IMR-90 (cell line): ENCODE results near the gene NKAIN2. TPM values are rescaled to one million over a fixed set of nuclear protein-coding genes. Genes with fewer than 3 reads are reported as not detected.

Experiments
- ATAC-seq: fragments of 200-7000 bp; cut with Tn5 transposase; 2 replicates; pipeline ENCODE4 v1.9.1; 2020; ENCODE audit warnings: low read depth, mild to moderate bottlenecking, moderate library complexity
- BruUV-seq: library from RNA; stranded (reverse); fragments of 400-500 nt; replicated peaks from 2 replicates; lab custom pipeline; 2021; lab: Mats Ljungman, UMichigan
- CTCF ChIA-PET: fragments of 300-600 bp; formaldehyde crosslinking; extraction: SDS; loops from one replicate; lab custom pipeline; 2021; ENCODE audit warnings: antibody characterized with exemption; lab: Yijun Ruan, JAX
- POLR2A ChIA-PET: fragments of 300-600 bp; sonication (Branson Sonifier 250); formaldehyde crosslinking; loops from one replicate; lab custom pipeline; 2022; ENCODE audit warnings: antibody characterized with exemption; ENCODE audit not compliant: unreplicated experiment; lab: Charles Lee
- DNase-seq: peaks from one replicate; pipeline ENCODE4 v3.0.0; 2013
- H2AFZ ChIP-seq: replicated peaks from 2 replicates; pipeline ENCODE3; 2013; ENCODE audit warnings: low read length, mild to moderate bottlenecking; ENCODE audit not compliant: poor library complexity
- H2AK5ac ChIP-seq: 2 replicates; pipeline ENCODE4 v1.6.1; 2013; ENCODE audit warnings: low read depth, low read length, inconsistent platforms
- H2AK9ac ChIP-seq: replicated peaks from 2 replicates; pipeline ENCODE3; 2013; ENCODE audit warnings: mild to moderate bottlenecking, low read depth, low read length, moderate library complexity; ENCODE audit not compliant: poor library complexity
- H2BK120ac ChIP-seq: 2 replicates; pipeline ENCODE4 v1.6.1; 2013; ENCODE audit warnings: low read depth, low read length, inconsistent platforms
- H2BK15ac ChIP-seq: 3 replicates; pipeline ENCODE4 v1.6.1; 2013; ENCODE audit warnings: low read depth, low read length, inconsistent platforms
- H2BK20ac ChIP-seq: 2 replicates; pipeline ENCODE4 v1.6.1; 2013; ENCODE audit warnings: low read depth, mild to moderate bottlenecking, inconsistent platforms, low read length, moderate library complexity
- H2BK5ac ChIP-seq: 2 replicates; pipeline ENCODE4 v1.6.1; 2013; ENCODE audit warnings: mild to moderate bottlenecking, low read depth, low read length, inconsistent platforms; ENCODE audit not compliant: poor library complexity, severe bottlenecking
- H3K14ac ChIP-seq: replicated peaks from 2 replicates; pipeline ENCODE4 v1.6.1; 2013; ENCODE audit warnings: low read depth, low read length, inconsistent platforms
- H3K18ac ChIP-seq: 2 replicates; pipeline ENCODE4 v1.6.1; 2013; ENCODE audit warnings: low read depth, low read length, control low read depth
- H3K23ac ChIP-seq: 2 replicates; pipeline ENCODE4 v1.6.1; 2013; ENCODE audit warnings: low read depth, low read length, inconsistent platforms
- H3K27ac ChIP-seq: 2 replicates; pipeline ENCODE4 v1.5.1; 2013; ENCODE audit warnings: mild to moderate bottlenecking, control low read depth, low read length; ENCODE audit not compliant: insufficient read depth
- H3K27me3 ChIP-seq: 2 replicates; pipeline ENCODE4 v1.6.1; 2013; ENCODE audit warnings: low read length; ENCODE audit not compliant: control insufficient read depth, insufficient read depth
- H3K36me3 ChIP-seq: 2 replicates; pipeline ENCODE4 v1.6.1; 2013; ENCODE audit warnings: low read length, mixed read lengths; ENCODE audit not compliant: control insufficient read depth, insufficient read depth
- H3K4ac ChIP-seq: 2 replicates; pipeline ENCODE4 v1.6.1; 2013; ENCODE audit warnings: low read depth, low read length, inconsistent platforms
- H3K4me1 ChIP-seq: 2 replicates; pipeline ENCODE4 v1.6.1; 2013; ENCODE audit warnings: low read length, mixed read lengths; ENCODE audit not compliant: control insufficient read depth, insufficient read depth
- H3K4me2 ChIP-seq: 2 replicates; pipeline ENCODE4 v1.6.1; 2013; ENCODE audit warnings: low read depth, mild to moderate bottlenecking, control low read depth, low read length, moderate library complexity
- H3K4me3 ChIP-seq: 2 replicates; pipeline ENCODE4 v1.5.1; 2013; ENCODE audit warnings: low read depth, mild to moderate bottlenecking, control low read depth, low read length, moderate library complexity; ENCODE audit not compliant: insufficient read depth
- H3K56ac ChIP-seq: 2 replicates; pipeline ENCODE4 v1.6.1; 2013; ENCODE audit warnings: low read length, inconsistent platforms; ENCODE audit not compliant: insufficient read depth; ENCODE audit errors: extremely low read depth
- H3K79me1 ChIP-seq, 2 experiments: 2 replicates each; pipeline ENCODE4 v1.6.1; 2013; ENCODE audit warnings: low read length in 2 of 2, inconsistent platforms in 1 of 2, low read depth in 1 of 2
- H3K9ac ChIP-seq: 2 replicates; pipeline ENCODE4 v1.6.1; 2013; ENCODE audit warnings: low read depth, low read length, control low read depth
- H3K9me1 ChIP-seq: 2 replicates; pipeline ENCODE4 v1.6.1; 2013; ENCODE audit warnings: low read length, inconsistent platforms; ENCODE audit not compliant: insufficient read depth
- H3K9me3 ChIP-seq: 2 replicates; pipeline ENCODE4 v1.6.1; 2013; ENCODE audit warnings: low read length; ENCODE audit not compliant: control insufficient read depth, insufficient read depth
- H4K20me1 ChIP-seq: 2 replicates; pipeline ENCODE4 v1.6.1; 2013; ENCODE audit warnings: low read length, inconsistent platforms; ENCODE audit not compliant: insufficient read depth
- H4K5ac ChIP-seq: 2 replicates; pipeline ENCODE4 v1.6.1; 2013; ENCODE audit warnings: mild to moderate bottlenecking, low read depth, low read length, control low read depth
- H4K8ac ChIP-seq, 2 experiments: 2 replicates each; pipeline ENCODE4 v1.6.1; 2013; ENCODE audit warnings: low read depth in 2 of 2, low read length in 2 of 2, control low read depth in 1 of 2, inconsistent platforms in 1 of 2
- H4K91ac ChIP-seq: 2 replicates; pipeline ENCODE4 v1.6.1; 2013; ENCODE audit warnings: low read depth, low read length, inconsistent platforms; ENCODE audit not compliant: insufficient read depth
- CEBPB ChIP-seq: IDR thresholded peaks from 2 replicates; pipeline ENCODE4 v1.6.1; 2012; ENCODE audit warnings: low read depth, low read length, improper control_type of control experiment
- ELK1 ChIP-seq: fragments of 150-350 bp; IDR thresholded peaks from 2 replicates; pipeline ENCODE4 v1.6.1; 2016; ENCODE audit warnings: low read depth, mild to moderate bottlenecking, low read length, moderate library complexity, borderline replicate concordance
- MAZ ChIP-seq: IDR thresholded peaks from 2 replicates; pipeline ENCODE4 v1.6.1; 2012; ENCODE audit warnings: low read depth, mild to moderate bottlenecking, low read length, improper control_type of control experiment, moderate library complexity, borderline replicate concordance
- MXI1 ChIP-seq: IDR thresholded peaks from 2 replicates; pipeline ENCODE4 v1.6.1; 2012; ENCODE audit warnings: low read depth, mild to moderate bottlenecking, low read length, moderate library complexity, borderline replicate concordance
- NFE2L2 ChIP-seq: fragments of 150-350 bp; IDR thresholded peaks from 2 replicates; pipeline ENCODE4 v1.6.1; 2016; ENCODE audit warnings: low read depth, mild to moderate bottlenecking, low read length
- POLR2A ChIP-seq: IDR thresholded peaks from 2 replicates; pipeline ENCODE4 v1.6.1; 2012; ENCODE audit warnings: mild to moderate bottlenecking, low read depth, low read length
- RFX5 ChIP-seq: IDR thresholded peaks from 2 replicates; pipeline ENCODE4 v1.8.0; 2012; ENCODE audit warnings: low read depth, mild to moderate bottlenecking, low read length, moderate library complexity
- SMC3 ChIP-seq: fragments of 150-350 bp; IDR thresholded peaks from 2 replicates; pipeline ENCODE4 v1.6.1; 2016; ENCODE audit warnings: low read depth, mild to moderate bottlenecking, antibody characterized with exemption, low read length, moderate library complexity
- WGBS, 2 experiments: methylation state at CpG; one replicate each; pipeline versions ENCODE4 v1.1.5 to v1.1.7; 2013; ENCODE audit warnings: missing lambda C conversion rate in 2 of 2; ENCODE audit not compliant: insufficient read length in 1 of 2; ENCODE audit errors: extremely low coverage in 2 of 2; 5-methylcytosine and 5-hydroxymethylcytosine counted together
- dilution Hi-C: fragments of 300-500 bp; cut with HindIII; formaldehyde crosslinking; loops from one replicate; pipeline ENCODE4 v1.14.3; 2018; ENCODE audit warnings: low sequenced_read_pairs; ENCODE audit not compliant: unreplicated experiment
- in situ Hi-C: fragments of 300-500 bp; cut with MboI; formaldehyde crosslinking; loops from 3 replicates; pipeline ENCODE4 v1.14.3; 2019; ENCODE audit warnings: low sequenced_read_pairs, inconsistent platforms, mixed read lengths
- intact Hi-C: fragments of 100-400 bp; cut with micrococcal nuclease; formaldehyde crosslinking; loops from 2 replicates; pipeline ENCODE4 v1.10.0; 2022
- polyA plus RNA-seq, 3 experiments: library from polyadenylated mRNA; depleted of rRNA; stranded (reverse); fragments of >200 nt; gene quantifications; 2 replicates each; pipeline ENCODE4 v1.2.3, GENCODE V29; 2012; ENCODE audit warnings: low replicate concordance in 1 of 3
- total RNA-seq: library from RNA; depleted of rRNA; stranded (reverse); fragments of >200 nt; gene quantifications from 2 replicates; pipeline ENCODE4 v1.2.3, GENCODE V29; 2012
- TF ChIP-seq, protein P1 (sequence below): conservative IDR thresholded peaks from 2 replicates; pipeline ENCODE4 v1.5.1; 2012; ENCODE audit warnings: mild to moderate bottlenecking, low read depth, low read length, improper control_type of control experiment

The NKAIN2 gene
- total and polyA plus RNA-seq, 2 of the 4 experiments (the other 2 are of a cell fraction): not detected

- in situ Hi-C loops: no loop called here
- dilution Hi-C loops: no loop called here
Observed at GRCh38 chr6:124753562-124754105, 950.0 kb downstream of the NKAIN2 start.

More at GRCh38 chr6:124753562-124754105, 950.0 kb downstream of the NKAIN2 start:
- Histone ChIP-seq H4K8ac (no peak overlapping the region), H3K23ac (no peak overlapping the region), H4K91ac (no peak overlapping the region), H2BK120ac (no peak overlapping the region), H3K56ac (no peak overlapping the region), H3K79me1 (no peaks in the 10 kb centered on the region), H2AK9ac (no peak overlapping the region), H3K9ac (no peak overlapping the region), H3K4me2 (no peak overlapping the region), H2BK20ac (no peak overlapping the region), H2AK5ac (no peak overlapping the region), H3K18ac (no peak overlapping the region), H3K36me3 (no peaks in the 10 kb centered on the region), H4K20me1 (no peaks in the 10 kb centered on the region), H3K14ac (no peak overlapping the region), H4K5ac (no peak overlapping the region), H3K9me1 (no peaks in the 10 kb centered on the region), H3K9me3 (no peaks in the 10 kb centered on the region), H2AFZ (no peak overlapping the region), H3K27me3 (no peaks in the 10 kb centered on the region), H3K4me3 (no peak overlapping the region), H3K4me1 (no peaks in the 10 kb centered on the region), H2BK15ac (no peak overlapping the region), H2BK5ac (no peak overlapping the region), H3K4ac (no peak overlapping the region), H3K27ac (no peak overlapping the region)
- WGBS, 2 experiments: 100% methylated on average over 1 of the region's 4 CpGs; no CpG with 5 or more reads in 1 of the 2 experiments
- CTCF ChIA-PET: no interaction called here
- intact Hi-C loops: no loop called here
- BruUV-seq: no TSS peak
- TF ChIP-seq MXI1: no peak
- no peak for TF ChIP-seq CEBPB
- TF ChIP-seq ELK1: no peak
- TF ChIP-seq SMC3: no peak
- TF ChIP-seq, protein P1, sequence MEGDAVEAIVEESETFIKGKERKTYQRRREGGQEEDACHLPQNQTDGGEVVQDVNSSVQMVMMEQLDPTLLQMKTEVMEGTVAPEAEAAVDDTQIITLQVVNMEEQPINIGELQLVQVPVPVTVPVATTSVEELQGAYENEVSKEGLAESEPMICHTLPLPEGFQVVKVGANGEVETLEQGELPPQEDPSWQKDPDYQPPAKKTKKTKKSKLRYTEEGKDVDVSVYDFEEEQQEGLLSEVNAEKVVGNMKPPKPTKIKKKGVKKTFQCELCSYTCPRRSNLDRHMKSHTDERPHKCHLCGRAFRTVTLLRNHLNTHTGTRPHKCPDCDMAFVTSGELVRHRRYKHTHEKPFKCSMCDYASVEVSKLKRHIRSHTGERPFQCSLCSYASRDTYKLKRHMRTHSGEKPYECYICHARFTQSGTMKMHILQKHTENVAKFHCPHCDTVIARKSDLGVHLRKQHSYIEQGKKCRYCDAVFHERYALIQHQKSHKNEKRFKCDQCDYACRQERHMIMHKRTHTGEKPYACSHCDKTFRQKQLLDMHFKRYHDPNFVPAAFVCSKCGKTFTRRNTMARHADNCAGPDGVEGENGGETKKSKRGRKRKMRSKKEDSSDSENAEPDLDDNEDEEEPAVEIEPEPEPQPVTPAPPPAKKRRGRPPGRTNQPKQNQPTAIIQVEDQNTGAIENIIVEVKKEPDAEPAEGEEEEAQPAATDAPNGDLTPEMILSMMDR: no peak
- TF ChIP-seq MAZ: no peak
- TF ChIP-seq NFE2L2: no peak
- no peak for TF ChIP-seq POLR2A
- no peak for TF ChIP-seq RFX5
- DNase-seq (no peak), ATAC-seq (no peak)
- POLR2A ChIA-PET: no interaction called here
